Neural crest cell (in vitro differentiated cells): Measurements from ENCODE around the gene ATG5. TPM values are rescaled to one million over a fixed set of nuclear protein-coding genes. Genes with fewer than 3 reads are reported as not detected.

Source experiments
- DNase-seq: peaks from one replicate; pipeline ENCODE4 v3.0.0; 2021; ENCODE audit warnings: low read depth, mixed read lengths, low spot score
- H3K27ac Mint-ChIP-seq: one replicate; pipeline ENCODE4 v1.8.0; 2021; ENCODE audit warnings: mild to moderate bottlenecking, mixed read lengths; ENCODE audit not compliant: unreplicated experiment
- H3K27me3 Mint-ChIP-seq: 2 replicates; pipeline ENCODE4 v1.8.0; 2021; ENCODE audit warnings: low read depth, mild to moderate bottlenecking, mixed read lengths
- H3K36me3 Mint-ChIP-seq: 2 replicates; pipeline ENCODE4 v1.8.0; 2021; ENCODE audit warnings: low read depth, mild to moderate bottlenecking, mixed read lengths
- H3K4me1 Mint-ChIP-seq: 2 replicates; pipeline ENCODE4 v1.8.0; 2021; ENCODE audit warnings: mixed read lengths
- H3K4me3 Mint-ChIP-seq: one replicate; pipeline ENCODE4 v1.8.0; 2021; ENCODE audit warnings: mild to moderate bottlenecking, mixed read lengths
- H3K9me3 Mint-ChIP-seq: 2 replicates; pipeline ENCODE4 v1.8.0; 2021; ENCODE audit warnings: mixed read lengths
- total RNA-seq: library from RNA; stranded (reverse); gene quantifications from 2 replicates; pipeline ENCODE4 v1.2.1, GENCODE V29; 2021
- TF ChIP-seq, protein P1 (sequence below): fragments of 200-600 bp; sonication (generic); conservative IDR thresholded peaks from 2 replicates; pipeline ENCODE4 v1.5.0; 2021; ENCODE audit warnings: antibody characterized with exemption, mild to moderate bottlenecking

Gene ATG5
- total RNA-seq, 1 donor from 2014 or later = 22.5 TPM

DNA sequence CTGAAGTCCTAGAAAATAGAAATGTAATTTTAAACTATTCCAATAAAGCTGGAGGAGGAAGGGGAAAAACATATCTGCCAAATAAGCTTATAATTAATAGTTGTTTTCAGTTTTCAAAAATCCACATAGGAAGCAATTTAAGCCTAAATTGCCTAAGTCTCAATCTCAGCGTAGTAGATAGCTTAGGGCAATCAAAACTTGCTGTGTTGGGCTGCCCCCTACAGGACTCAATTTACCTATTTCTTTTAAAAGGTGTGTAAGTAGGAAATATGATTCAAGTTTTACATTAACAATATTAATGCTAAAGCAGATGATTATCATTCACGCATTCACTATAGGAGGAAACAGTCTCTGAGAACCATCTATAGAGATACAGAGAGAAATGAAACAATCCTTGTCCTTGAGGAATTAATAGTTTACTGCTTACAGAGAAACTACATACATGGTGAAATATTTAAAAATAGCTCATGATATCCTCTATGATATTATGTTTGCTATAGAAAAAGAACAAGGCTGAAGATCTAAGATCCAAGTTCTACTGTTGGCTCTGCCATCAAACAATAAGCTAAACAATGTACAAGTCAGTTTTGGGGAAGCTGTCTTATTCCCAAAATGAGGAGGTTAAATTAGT lies 102.1 kb downstream of the ATG5 start:
- Mint-ChIP-seq H3K9me3 (peaks cover 19% of the 10 kb centered on the region), H3K36me3 (peaks cover 26% of the 10 kb centered on the region), H3K4me3 (no peak overlapping the region), H3K4me1 (no peaks in the 10 kb centered on the region), H3K27me3 (no peaks in the 10 kb centered on the region), H3K27ac (no peak overlapping the region)
- DNase-seq = peak; percentile 45
- TF ChIP-seq, protein P1, sequence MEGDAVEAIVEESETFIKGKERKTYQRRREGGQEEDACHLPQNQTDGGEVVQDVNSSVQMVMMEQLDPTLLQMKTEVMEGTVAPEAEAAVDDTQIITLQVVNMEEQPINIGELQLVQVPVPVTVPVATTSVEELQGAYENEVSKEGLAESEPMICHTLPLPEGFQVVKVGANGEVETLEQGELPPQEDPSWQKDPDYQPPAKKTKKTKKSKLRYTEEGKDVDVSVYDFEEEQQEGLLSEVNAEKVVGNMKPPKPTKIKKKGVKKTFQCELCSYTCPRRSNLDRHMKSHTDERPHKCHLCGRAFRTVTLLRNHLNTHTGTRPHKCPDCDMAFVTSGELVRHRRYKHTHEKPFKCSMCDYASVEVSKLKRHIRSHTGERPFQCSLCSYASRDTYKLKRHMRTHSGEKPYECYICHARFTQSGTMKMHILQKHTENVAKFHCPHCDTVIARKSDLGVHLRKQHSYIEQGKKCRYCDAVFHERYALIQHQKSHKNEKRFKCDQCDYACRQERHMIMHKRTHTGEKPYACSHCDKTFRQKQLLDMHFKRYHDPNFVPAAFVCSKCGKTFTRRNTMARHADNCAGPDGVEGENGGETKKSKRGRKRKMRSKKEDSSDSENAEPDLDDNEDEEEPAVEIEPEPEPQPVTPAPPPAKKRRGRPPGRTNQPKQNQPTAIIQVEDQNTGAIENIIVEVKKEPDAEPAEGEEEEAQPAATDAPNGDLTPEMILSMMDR = peak; percentile 84

GRCh38 chr6:106220485-106220884 lies 105.1 kb downstream of the ATG5 start:
- H3K9me3 Mint-ChIP-seq = no peaks in the 10 kb centered on the region
- H3K4me3 Mint-ChIP-seq = no peak overlapping the region
- no peak for DNase-seq
- no peak overlapping the region for H3K27ac Mint-ChIP-seq
- H3K4me1 Mint-ChIP-seq = no peaks in the 10 kb centered on the region
- no peaks in the 10 kb centered on the region for H3K27me3 Mint-ChIP-seq
- TF ChIP-seq, protein P1 = no peak
- H3K36me3 Mint-ChIP-seq = peaks cover 4% of the 10 kb centered on the region

GRCh38 chr6:106216527-106216926 lies 109.0 kb downstream of the ATG5 start:
- no peak overlapping the region for H3K27ac Mint-ChIP-seq
- no peak overlapping the region for H3K4me3 Mint-ChIP-seq

GRCh38 chr6:106215608-106216007 lies 110.0 kb downstream of the ATG5 start:
- no peak for DNase-seq
- no peaks in the 10 kb centered on the region for H3K36me3 Mint-ChIP-seq
- H3K27ac Mint-ChIP-seq = no peak overlapping the region

More at GRCh38 chr6:106216527-106216926, 109.0 kb downstream of the ATG5 start:
- no peak for DNase-seq
- TF ChIP-seq, protein P1 = no peak
- Mint-ChIP-seq H3K27me3 (no peaks in the 10 kb centered on the region), H3K4me1 (no peaks in the 10 kb centered on the region), H3K36me3 (no peaks in the 10 kb centered on the region), H3K9me3 (no peaks in the 10 kb centered on the region)

DNA sequence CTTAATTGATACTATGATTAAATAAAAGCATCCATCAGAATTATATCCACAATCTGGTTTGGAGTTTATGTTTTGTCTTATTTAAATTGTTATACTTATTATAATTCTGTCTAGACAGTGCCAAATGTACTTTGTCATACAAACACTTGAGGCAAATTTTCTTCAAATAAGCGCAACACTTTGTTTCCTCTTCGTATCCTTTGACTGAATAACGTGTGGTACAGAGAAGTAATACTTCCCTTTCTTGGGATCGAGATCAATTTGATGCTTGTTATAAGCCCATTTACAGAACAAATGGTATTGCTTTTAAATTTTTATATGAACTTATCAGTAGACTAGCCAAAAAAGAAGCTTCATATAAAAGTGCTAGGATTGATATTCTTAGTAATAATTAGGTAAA lies 111.0 kb downstream of the ATG5 start:
- H3K36me3 Mint-ChIP-seq = no peaks in the 10 kb centered on the region
- no peaks in the 10 kb centered on the region for H3K27me3 Mint-ChIP-seq
- H3K27ac Mint-ChIP-seq = no peak overlapping the region
- TF ChIP-seq, protein P1 = no peak
- no peak for DNase-seq
- no peaks in the 10 kb centered on the region for H3K9me3 Mint-ChIP-seq
- no peak overlapping the region for H3K4me3 Mint-ChIP-seq
- H3K4me1 Mint-ChIP-seq = no peaks in the 10 kb centered on the region

More at GRCh38 chr6:106215608-106216007, 110.0 kb downstream of the ATG5 start:
- Mint-ChIP-seq H3K9me3 (no peaks in the 10 kb centered on the region), H3K4me3 (no peak overlapping the region), H3K4me1 (no peaks in the 10 kb centered on the region), H3K27me3 (no peaks in the 10 kb centered on the region)
- TF ChIP-seq, protein P1 = no peak
